Measurements from ENCODE around the gene HTR3A. TPM values are rescaled to one million over a fixed set of nuclear protein-coding genes. Genes with fewer than 3 reads are reported as not detected.
A peak's percentile ranks its signal among the peaks of the same experiment; 100 is the strongest.

Gene HTR3A
- total and polyA plus RNA-seq, 10 donors = 0.38 to 2.9 (median 0.57) TPM; not detected in 1

DNA sequence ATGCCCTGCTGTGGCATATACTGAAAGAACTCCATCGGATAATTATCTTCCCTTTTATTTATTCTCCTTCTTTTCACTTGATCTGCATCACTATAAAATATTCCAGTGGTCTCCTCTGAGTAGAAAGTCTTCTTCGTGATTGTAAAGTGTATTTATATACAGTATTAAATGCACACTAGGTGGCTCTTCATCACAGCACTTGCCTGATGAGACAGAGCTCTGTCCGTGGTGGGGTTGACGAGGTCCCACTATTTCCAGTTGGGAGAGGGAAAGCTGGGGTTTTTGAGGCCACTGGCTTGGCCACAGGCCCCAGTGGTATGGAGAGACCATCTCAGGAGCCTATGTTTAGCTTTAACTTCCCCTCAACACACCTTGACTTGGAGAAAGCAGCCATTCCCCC lies 53.0 kb downstream of the HTR3A start:
- TF ChIP-seq, protein P1, sequence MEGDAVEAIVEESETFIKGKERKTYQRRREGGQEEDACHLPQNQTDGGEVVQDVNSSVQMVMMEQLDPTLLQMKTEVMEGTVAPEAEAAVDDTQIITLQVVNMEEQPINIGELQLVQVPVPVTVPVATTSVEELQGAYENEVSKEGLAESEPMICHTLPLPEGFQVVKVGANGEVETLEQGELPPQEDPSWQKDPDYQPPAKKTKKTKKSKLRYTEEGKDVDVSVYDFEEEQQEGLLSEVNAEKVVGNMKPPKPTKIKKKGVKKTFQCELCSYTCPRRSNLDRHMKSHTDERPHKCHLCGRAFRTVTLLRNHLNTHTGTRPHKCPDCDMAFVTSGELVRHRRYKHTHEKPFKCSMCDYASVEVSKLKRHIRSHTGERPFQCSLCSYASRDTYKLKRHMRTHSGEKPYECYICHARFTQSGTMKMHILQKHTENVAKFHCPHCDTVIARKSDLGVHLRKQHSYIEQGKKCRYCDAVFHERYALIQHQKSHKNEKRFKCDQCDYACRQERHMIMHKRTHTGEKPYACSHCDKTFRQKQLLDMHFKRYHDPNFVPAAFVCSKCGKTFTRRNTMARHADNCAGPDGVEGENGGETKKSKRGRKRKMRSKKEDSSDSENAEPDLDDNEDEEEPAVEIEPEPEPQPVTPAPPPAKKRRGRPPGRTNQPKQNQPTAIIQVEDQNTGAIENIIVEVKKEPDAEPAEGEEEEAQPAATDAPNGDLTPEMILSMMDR (IDR thresholded peaks at IDR 0.05 in 8 of 11, conservative IDR thresholded peaks at IDR 0.05 in 3 of 11) = peak in 1 of 11 experiments; percentile 11
- no peak for TF ChIP-seq POLR2A (IDR thresholded peaks at IDR 0.05)
- 56 to 72% (median 66%) methylated on average over 4 of the region's 4 CpGs for WGBS, 5 donors
- intact Hi-C loops (cut with DNase I; ENCODE audit: low total_unique reads) = no loop called here

DNA sequence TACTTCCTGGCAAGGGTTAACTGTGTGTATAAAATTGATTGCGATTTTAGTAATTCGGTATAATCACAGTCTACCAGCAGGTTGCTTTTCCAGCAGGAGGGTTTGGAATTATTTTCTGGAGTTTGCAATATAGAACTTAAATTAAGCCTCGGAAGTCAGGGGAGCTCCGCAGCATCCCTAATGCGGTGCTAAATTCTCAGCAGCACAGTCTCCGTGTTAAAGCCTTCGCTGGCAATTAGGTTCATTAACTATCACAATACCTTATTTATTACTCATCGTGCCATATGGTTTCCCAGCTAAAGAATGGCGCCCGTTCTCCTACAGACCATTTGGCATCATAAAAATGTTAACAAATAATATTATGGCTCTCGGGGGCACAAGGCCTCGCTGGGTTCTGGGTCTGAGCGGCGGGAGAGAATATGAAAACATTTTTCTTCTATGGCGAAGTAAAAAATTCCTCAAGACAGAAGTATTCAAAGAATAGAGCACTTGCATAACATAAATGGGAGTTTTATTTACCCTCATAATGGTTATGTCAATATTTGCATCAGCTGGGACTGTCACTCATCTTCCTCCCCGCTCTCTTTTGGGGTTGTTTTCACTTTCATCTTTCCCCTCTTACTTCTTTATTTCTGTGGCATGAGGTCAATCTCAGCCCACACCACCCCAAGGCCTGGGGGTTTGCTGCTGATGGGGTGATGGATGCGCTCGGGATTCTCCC lies 56.5 kb downstream of the HTR3A start:
- intact Hi-C loops (cut with DNase I; ENCODE audit: low total_unique reads) = loop anchor here (10.0 kb wide), 1 partner anchor 153 kb away; no protein-coding TSS in a partner anchor
- DNase-seq = no peak
- 85 to 95% (median 93%) methylated on average over 18 of the region's 18 CpGs for WGBS, 5 donors

More for the DNA sequence above, 53.0 kb downstream of the HTR3A start:
- H3K4me3 ChIP-seq = no peak overlapping the region
- peaks cover 0 to 10% (median 0%) of the 10 kb centered on the region in 6 donors for H3K4me1 ChIP-seq
- peaks cover 0 to 8% (median 0%) of the 10 kb centered on the region in 7 donors for H3K27me3 ChIP-seq (replicated peaks in 1 of 7)
- H3K27ac ChIP-seq = no peak overlapping the region
- no peaks in the 10 kb centered on the region for H3K36me3 ChIP-seq
- H3K9me3 ChIP-seq = no peaks in the 10 kb centered on the region
- no peak for DNase-seq

DNA sequence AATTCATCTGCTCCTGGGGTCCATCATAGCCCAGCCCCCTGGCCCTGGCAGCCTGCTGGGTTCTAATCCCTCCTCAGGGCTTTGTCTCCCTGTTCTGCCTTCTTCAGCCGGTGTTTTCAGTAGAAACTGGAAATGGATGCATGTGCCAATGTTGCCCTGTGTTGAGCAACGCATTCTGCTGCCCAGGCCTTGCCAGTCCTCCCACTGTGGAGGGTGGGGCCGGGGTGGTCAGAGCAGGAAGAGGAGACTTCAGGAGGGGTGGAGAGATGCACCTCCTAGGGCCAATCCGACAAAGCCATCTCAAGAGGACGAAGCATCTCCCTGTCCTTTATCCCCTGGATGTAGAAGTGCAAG lies 57.0 kb downstream of the HTR3A start:
- TF ChIP-seq POLR2A (IDR thresholded peaks at IDR 0.05) = no peak
- no peak for TF ChIP-seq POLR2AphosphoS5 (IDR thresholded peaks at IDR 0.05)
- TF ChIP-seq, protein P1 (IDR thresholded peaks at IDR 0.05 in 8 of 11, conservative IDR thresholded peaks at IDR 0.05 in 3 of 11) = no peak
- DNase-seq = no peak
- H3K4me3 ChIP-seq = no peak overlapping the region
- no peaks in the 10 kb centered on the region for H3K36me3 ChIP-seq
- H3K27ac ChIP-seq = no peak overlapping the region
- H3K4me1 ChIP-seq = peaks cover 5 to 18% (median 11%) of the 10 kb centered on the region in 6 donors
- intact Hi-C loops (cut with DNase I; ENCODE audit: low total_unique reads) = loop anchor here (10.0 kb wide), 1 partner anchor 153 kb away; no protein-coding TSS in a partner anchor
- WGBS, 5 donors = 66 to 88% (median 74%) methylated on average over 5 of the region's 5 CpGs
- H3K9me3 ChIP-seq = no peaks in the 10 kb centered on the region
- H3K27me3 ChIP-seq (replicated peaks in 1 of 7) = peaks cover 0 to 18% (median 0%) of the 10 kb centered on the region in 7 donors

More for the DNA sequence above, 56.5 kb downstream of the HTR3A start:
- TF ChIP-seq, protein P1 (IDR thresholded peaks at IDR 0.05 in 8 of 11, conservative IDR thresholded peaks at IDR 0.05 in 3 of 11) = no peak
- no peak for TF ChIP-seq POLR2A (IDR thresholded peaks at IDR 0.05)
- TF ChIP-seq POLR2AphosphoS5 (IDR thresholded peaks at IDR 0.05) = no peak
- peaks cover 0 to 17% (median 0%) of the 10 kb centered on the region in 7 donors for H3K27me3 ChIP-seq (replicated peaks in 1 of 7)
- peaks cover 5 to 18% (median 7%) of the 10 kb centered on the region in 6 donors for H3K4me1 ChIP-seq
- H3K27ac ChIP-seq = no peak overlapping the region
- H3K9me3 ChIP-seq = no peaks in the 10 kb centered on the region
- no peaks in the 10 kb centered on the region for H3K36me3 ChIP-seq
- H3K4me3 ChIP-seq = no peak overlapping the region

DNA sequence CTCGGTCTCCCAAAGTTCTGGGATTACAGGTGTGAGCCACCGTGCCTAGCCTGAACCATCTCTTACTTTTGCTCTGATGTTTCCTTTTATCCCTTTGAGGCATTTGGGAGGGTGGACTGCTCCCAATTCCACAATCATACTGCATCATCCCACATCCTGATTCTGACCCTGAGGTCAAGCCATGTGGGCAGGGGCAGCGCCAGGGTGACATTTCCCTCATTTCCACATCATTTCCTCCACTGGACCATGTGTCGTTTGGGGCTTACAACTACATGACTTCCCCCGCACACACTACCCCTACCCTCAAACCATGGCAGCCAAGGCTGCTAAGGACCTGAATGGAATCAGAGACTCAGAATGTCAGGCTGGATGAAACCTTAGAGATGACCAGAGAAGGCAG lies 58.2 kb downstream of the HTR3A start:
- TF ChIP-seq, protein P1 (IDR thresholded peaks at IDR 0.05 in 8 of 11, conservative IDR thresholded peaks at IDR 0.05 in 3 of 11) = no peak
- TF ChIP-seq POLR2A (IDR thresholded peaks at IDR 0.05) = no peak
- TF ChIP-seq POLR2AphosphoS5 (IDR thresholded peaks at IDR 0.05) = no peak
- intact Hi-C loops (cut with DNase I; ENCODE audit: low total_unique reads) = loop anchor here (10.0 kb wide), 1 partner anchor 152 kb away; no protein-coding TSS in a partner anchor
- no peaks in the 10 kb centered on the region for H3K9me3 ChIP-seq
- no peak for DNase-seq
- no peaks in the 10 kb centered on the region for H3K36me3 ChIP-seq
- 60 to 81% (median 67%) methylated on average over 5 of the region's 5 CpGs for WGBS, 5 donors
- peaks cover 5 to 19% (median 11%) of the 10 kb centered on the region in 6 donors for H3K4me1 ChIP-seq
- peaks cover 0 to 10% (median 0%) of the 10 kb centered on the region in 7 donors for H3K27me3 ChIP-seq (replicated peaks in 1 of 7)
- no peak overlapping the region for H3K27ac ChIP-seq
- H3K4me3 ChIP-seq = no peak overlapping the region

All from spleen (tissue), 11 donors.